HepG2 (cell line): ENCODE data around the gene SCAPER. TPM values are rescaled to one million over a fixed set of nuclear protein-coding genes. Genes with fewer than 3 reads are reported as not detected.
A peak's percentile ranks its signal among the peaks of the same experiment; 100 is the strongest.

Source experiments
- ATAC-seq: fragments of 200-7000 bp; cut with Tn5 transposase; 3 replicates; pipeline ENCODE4 v1.9.1; 2020; ENCODE audit warnings: mild to moderate bottlenecking, moderate library complexity
- BruUV-seq: library from RNA; stranded (reverse); fragments of 400-500 nt; replicated peaks from 2 replicates; lab custom pipeline; 2021; lab: Mats Ljungman, UMichigan
- CTCF ChIA-PET: fragments of 300-600 bp; formaldehyde crosslinking; extraction: SDS; loops from one replicate; lab custom pipeline; 2021; ENCODE audit warnings: low total read pairs, inconsistent platforms, low intra/inter-chr PET ratio; lab: Yijun Ruan, JAX
- POLR2A ChIA-PET: fragments of 350-600 bp; sonication (Branson Sonifier 250); formaldehyde crosslinking; loops from one replicate; lab custom pipeline; 2020; ENCODE audit warnings: antibody characterized with exemption, inconsistent platforms; lab: Yijun Ruan, JAX
- DNase-seq: peaks from one replicate; pipeline ENCODE4 v3.0.0-alpha.2; 2015; ENCODE audit warnings: low spot score
- FAIRE-seq: peaks from 3 replicates; lab custom pipeline; 2011; peaks lifted over from hg19 to GRCh38; lab: Jason Lieb, UNC
- H2AFZ ChIP-seq: one replicate; pipeline ENCODE4 v1.6.1; 2011; ENCODE audit warnings: low read length, inconsistent platforms
- H3K27ac ChIP-seq: fragments of 300-600 bp; 3 replicates; pipeline ENCODE4 v1.8.0; 2011; ENCODE audit warnings: mixed run types, mild to moderate bottlenecking, mixed read lengths, low read length, inconsistent platforms; ENCODE audit not compliant: insufficient read depth; ENCODE audit errors: extremely low read length
- H3K27me3 ChIP-seq, 2 experiments: fragments of 200-600 bp in 1 of 2; 2 replicates in 1 of 2; 3 replicates in 1 of 2; pipeline versions ENCODE4 v1.6.0 to v1.8.0; 2011; ENCODE audit warnings: low read length in 2 of 2, mild to moderate bottlenecking in 2 of 2, moderate library complexity in 2 of 2, inconsistent platforms in 1 of 2; ENCODE audit not compliant: insufficient read depth in 2 of 2, control insufficient read depth in 1 of 2
- H3K36me3 ChIP-seq, 2 experiments: fragments of 200-600 bp in 1 of 2; replicated peaks in 1 of 2; 2 replicates in 1 of 2; 3 replicates in 1 of 2; pipeline versions ENCODE4 v1.5.1 to v1.8.0; 2011; ENCODE audit warnings: low read length in 2 of 2, inconsistent platforms in 1 of 2; ENCODE audit not compliant: insufficient read depth in 2 of 2, control insufficient read depth in 1 of 2
- H3K4me1 ChIP-seq: 2 replicates; pipeline ENCODE4 v1.5.1; 2012; ENCODE audit warnings: low read length, inconsistent platforms; ENCODE audit not compliant: insufficient read depth
- H3K4me2 ChIP-seq: 2 replicates; pipeline ENCODE4 v1.6.0; 2011; ENCODE audit warnings: low read depth, low read length, inconsistent platforms
- H3K4me3 ChIP-seq, 3 experiments: fragments of 200-600 bp in 1 of 3; sonication (generic), shearing (Covaris generic) in 1 of 3; replicated peaks in 1 of 3; 2 replicates each; pipeline ENCODE4 v1.5.1; 2011 to 2016; ENCODE audit warnings: low read length in 3 of 3, inconsistent platforms in 2 of 3, low read depth in 2 of 3, mild to moderate bottlenecking in 2 of 3, control low read depth in 1 of 3, mixed read lengths in 1 of 3; ENCODE audit not compliant: insufficient read depth in 1 of 3
- H3K79me2 ChIP-seq: one replicate; pipeline ENCODE4 v1.6.1; 2011; ENCODE audit warnings: low read length, inconsistent platforms; ENCODE audit not compliant: insufficient read depth
- H3K9ac ChIP-seq: 2 replicates; pipeline ENCODE4 v1.6.0; 2011; ENCODE audit warnings: mild to moderate bottlenecking, low read depth, low read length, inconsistent platforms; ENCODE audit not compliant: insufficient read depth
- H3K9me3 ChIP-seq: 2 replicates; pipeline ENCODE4 v1.5.1; 2012; ENCODE audit warnings: mild to moderate bottlenecking, low read length
- H4K20me1 ChIP-seq: 2 replicates; pipeline ENCODE4 v1.6.0; 2011; ENCODE audit warnings: inconsistent platforms, mild to moderate bottlenecking, low read length, moderate library complexity; ENCODE audit not compliant: insufficient read depth
- AKAP8 ChIP-seq: sonication (generic); formaldehyde crosslinking; IDR thresholded peaks from 2 replicates; pipeline ENCODE4 v1.5.1; 2020; ENCODE audit warnings: mild to moderate bottlenecking, missing genetic modification reagents
- LCORL ChIP-seq, 2 experiments: fragments of 450-650 bp in 1 of 2; sonication (generic) in 1 of 2; formaldehyde crosslinking in 1 of 2; IDR thresholded peaks; 2 replicates each; pipeline versions ENCODE4 v1.5.0 to v1.6.1; 2017 to 2020; ENCODE audit warnings: antibody characterized with exemption in 1 of 2, missing genetic modification reagents in 1 of 2
- MED1 ChIP-seq: sonication (generic); formaldehyde crosslinking; IDR thresholded peaks from 2 replicates; pipeline ENCODE4 v1.4.0; 2020; ENCODE audit warnings: missing genetic modification reagents
- NCOR1 ChIP-seq: fragments of 200-600 bp; sonication (generic); IDR thresholded peaks from 2 replicates; pipeline ENCODE4 v1.7.0; 2017; ENCODE audit warnings: antibody characterized with exemption, low read length, borderline replicate concordance
- REPIN1 ChIP-seq: sonication (generic); formaldehyde crosslinking; IDR thresholded peaks from 2 replicates; pipeline ENCODE4 v1.8.0; 2022; ENCODE audit warnings: missing genetic modification reagents, low read depth, mild to moderate bottlenecking, borderline replicate concordance
- SALL1 ChIP-seq: sonication (generic); formaldehyde crosslinking; IDR thresholded peaks from 2 replicates; pipeline ENCODE4 v1.8.0; 2022; ENCODE audit warnings: mild to moderate bottlenecking, missing genetic modification reagents
- SP5 ChIP-seq: IDR thresholded peaks from 2 replicates; pipeline ENCODE4 v1.6.1; 2016; ENCODE audit warnings: low read depth, borderline replicate concordance
- XRCC5 ChIP-seq: fragments of 200-400 bp; formaldehyde crosslinking; optimal IDR thresholded peaks from 2 replicates; pipeline ENCODE3; 2017; ENCODE audit warnings: mild to moderate bottlenecking, low read length
- ZMYM3 ChIP-seq: sonication (generic); formaldehyde crosslinking; IDR thresholded peaks from 2 replicates; pipeline ENCODE4 v1.5.1; 2020; ENCODE audit warnings: mild to moderate bottlenecking, missing genetic modification reagents
- ZNF124 ChIP-seq: sonication (generic); formaldehyde crosslinking; IDR thresholded peaks from 2 replicates; pipeline ENCODE4 v1.4.0; 2020; ENCODE audit warnings: missing genetic modification reagents
- ZNF670 ChIP-seq: sonication (generic); formaldehyde crosslinking; IDR thresholded peaks from 2 replicates; pipeline ENCODE4 v1.8.0; 2022; ENCODE audit warnings: mild to moderate bottlenecking, missing genetic modification reagents, borderline replicate concordance
- ZNF678 ChIP-seq: sonication (generic); formaldehyde crosslinking; IDR thresholded peaks from 2 replicates; pipeline ENCODE4 v1.4.0; 2020; ENCODE audit warnings: mild to moderate bottlenecking, missing genetic modification reagents
- ZNF782 ChIP-seq: sonication (generic); formaldehyde crosslinking; IDR thresholded peaks from 2 replicates; pipeline ENCODE4 v1.4.0; 2020; ENCODE audit warnings: missing genetic modification reagents, mild to moderate bottlenecking, borderline replicate concordance
- WGBS: methylation state at CpG from one replicate; pipeline ENCODE4 v1.1.6; 2017; ENCODE audit warnings: low lambda C conversion rate; 5-methylcytosine and 5-hydroxymethylcytosine counted together
- in situ Hi-C: cut with HindIII; loops from 2 replicates; pipeline ENCODE4 v1.10.0; 2017; ENCODE audit warnings: low pct_unique_long_range_greater_than_20kb; ENCODE audit not compliant: extremely low pct_ligation_motif_present
- intact Hi-C: fragments of 100-400 bp; cut with micrococcal nuclease; formaldehyde crosslinking; loops from one replicate; pipeline ENCODE4 v1.10.0; 2022; ENCODE audit not compliant: unreplicated experiment
- polyA plus RNA-seq, 8 experiments: library from polyadenylated mRNA; depleted of rRNA in 3 of 8; stranded (reverse) in 7 of 8; unstranded in 1 of 8; fragments of >200 nt; fragmentation: Illumina TruSeq in 4 of 8; extraction: Trizol in 4 of 8; gene quantifications; 2 replicates each; pipeline versions ENCODE4 v1.2.1 to v1.2.3, GENCODE V29; 2011 to 2016; ENCODE audit warnings: low read depth in 4 of 8, missing spikeins in 1 of 8, mixed read lengths in 1 of 8; ENCODE audit not compliant: insufficient read depth in 1 of 8
- total RNA-seq, 5 experiments: library from RNA; depleted of rRNA; stranded (reverse); fragments of >200 nt; fragmentation: Illumina TruSeq; extraction: Trizol; gene quantifications; 2 replicates each; pipeline ENCODE4 v1.2.3, GENCODE V29; 2016; ENCODE audit warnings: low read depth in 1 of 5
- TF ChIP-seq, protein P1 (sequence below): sonication (generic); formaldehyde crosslinking; IDR thresholded peaks from 2 replicates; pipeline ENCODE4 v1.5.0; 2020; ENCODE audit warnings: missing genetic modification reagents
- TF ChIP-seq, protein P2 (sequence below): sonication (generic); formaldehyde crosslinking; IDR thresholded peaks from 2 replicates; pipeline ENCODE4 v1.4.0; 2020; ENCODE audit warnings: missing genetic modification reagents, borderline replicate concordance
- TF ChIP-seq, protein P3 (sequence below): sonication (generic); formaldehyde crosslinking; IDR thresholded peaks from 2 replicates; pipeline ENCODE4 v1.5.1; 2020; ENCODE audit warnings: mild to moderate bottlenecking, missing genetic modification reagents, borderline replicate concordance

The SCAPER gene
- total and polyA plus RNA-seq, 2 of the 13 experiments (the other 11 are each of a cell fraction or from before 2014, with no cell fraction given) = 4.3 to 10.5 TPM

DNA sequence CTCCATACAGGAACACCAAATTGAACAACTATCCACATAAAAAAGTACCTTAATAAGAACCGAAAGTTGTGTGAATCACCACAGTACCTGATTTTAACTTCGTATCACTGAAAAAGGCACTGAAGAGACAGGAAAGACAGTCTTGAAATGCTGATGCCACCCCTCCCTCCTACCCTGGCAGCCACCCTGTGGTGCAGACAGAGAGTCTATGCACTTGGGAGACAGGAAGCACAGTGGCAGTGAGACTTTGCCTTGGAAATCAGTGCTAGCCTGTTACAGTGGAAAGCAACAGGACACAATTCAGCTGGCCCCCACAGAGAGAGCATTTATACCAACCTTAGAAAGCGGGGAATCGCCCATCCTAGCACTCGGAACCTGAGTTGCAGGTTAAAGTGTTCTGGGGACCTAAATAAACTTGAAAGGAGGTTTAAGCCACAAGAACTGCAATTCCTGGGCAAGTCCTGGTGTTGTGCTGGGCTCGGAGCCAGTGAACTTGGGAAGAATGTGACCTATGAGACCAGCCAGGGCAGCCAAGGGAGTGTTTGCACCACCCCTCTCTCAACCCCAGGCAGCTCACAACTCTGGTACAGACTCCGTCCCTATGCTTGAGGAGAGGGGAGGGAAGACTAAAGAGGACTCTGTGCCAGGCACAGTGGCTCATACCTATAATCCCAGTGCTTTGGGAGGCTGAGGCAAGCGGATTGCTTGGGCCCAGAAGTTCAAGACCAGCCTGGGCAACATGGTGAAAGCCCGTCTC lies 328.4 kb downstream of the SCAPER start:
- intact Hi-C loops (no loop called here), in situ Hi-C loops (no loop called here)
- FAIRE-seq (peak; percentile 89), DNase-seq (peak; percentile 75), ATAC-seq (peak; percentile 100)
- Histone ChIP-seq H3K4me3 (no peak overlapping the region), H3K27ac (peak overlapping the region; percentile 14), H4K20me1 (no peaks in the 10 kb centered on the region), H3K9ac (no peak overlapping the region), H3K9me3 (no peaks in the 10 kb centered on the region), H2AFZ (no peak overlapping the region), H3K4me1 (peaks cover 32% of the 10 kb centered on the region), H3K79me2 (no peaks in the 10 kb centered on the region), H3K36me3 (no peaks in the 10 kb centered on the region), H3K4me2 (peak overlapping the region; percentile 41), H3K27me3 (no peaks in the 10 kb centered on the region)
- ChIA-PET CTCF (no interaction called here), POLR2A (no interaction called here)
- 55% methylated on average over 7 of the region's 9 CpGs for WGBS
- BruUV-seq = no TSS peak
- TF ChIP-seq NCOR1 (peak; percentile 28; the same call in 1 of the 2 replicates), SALL1 (CRISPR knock-in tag) (peak; percentile 78), LCORL (IDR thresholded peaks at IDR 0.05) (no peak), LCORL (CRISPR knock-in tag; IDR thresholded peaks at IDR 0.05) (peak; percentile 62; the same call in 1 of the 2 replicates), ZMYM3 (CRISPR knock-in tag) (no peak), ZNF124 (CRISPR knock-in tag) (no peak), ZNF670 (CRISPR knock-in tag) (no peak), ZNF678 (no peak), SP5 (CRISPR knock-in tag) (peak; percentile 49; the same call in 1 of the 2 replicates), ZNF782 (CRISPR knock-in tag) (no peak), MED1 (CRISPR knock-in tag) (no peak), REPIN1 (CRISPR knock-in tag) (0 out of 2 replicates have a peak, but pooled peaks have one; percentile 48), AKAP8 (CRISPR knock-in tag) (no peak), XRCC5 (no peak)
- TF ChIP-seq, protein P1, sequence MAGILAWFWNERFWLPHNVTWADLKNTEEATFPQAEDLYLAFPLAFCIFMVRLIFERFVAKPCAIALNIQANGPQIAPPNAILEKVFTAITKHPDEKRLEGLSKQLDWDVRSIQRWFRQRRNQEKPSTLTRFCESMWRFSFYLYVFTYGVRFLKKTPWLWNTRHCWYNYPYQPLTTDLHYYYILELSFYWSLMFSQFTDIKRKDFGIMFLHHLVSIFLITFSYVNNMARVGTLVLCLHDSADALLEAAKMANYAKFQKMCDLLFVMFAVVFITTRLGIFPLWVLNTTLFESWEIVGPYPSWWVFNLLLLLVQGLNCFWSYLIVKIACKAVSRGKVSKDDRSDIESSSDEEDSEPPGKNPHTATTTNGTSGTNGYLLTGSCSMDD (CRISPR knock-in tag) = no peak
- TF ChIP-seq, protein P2, sequence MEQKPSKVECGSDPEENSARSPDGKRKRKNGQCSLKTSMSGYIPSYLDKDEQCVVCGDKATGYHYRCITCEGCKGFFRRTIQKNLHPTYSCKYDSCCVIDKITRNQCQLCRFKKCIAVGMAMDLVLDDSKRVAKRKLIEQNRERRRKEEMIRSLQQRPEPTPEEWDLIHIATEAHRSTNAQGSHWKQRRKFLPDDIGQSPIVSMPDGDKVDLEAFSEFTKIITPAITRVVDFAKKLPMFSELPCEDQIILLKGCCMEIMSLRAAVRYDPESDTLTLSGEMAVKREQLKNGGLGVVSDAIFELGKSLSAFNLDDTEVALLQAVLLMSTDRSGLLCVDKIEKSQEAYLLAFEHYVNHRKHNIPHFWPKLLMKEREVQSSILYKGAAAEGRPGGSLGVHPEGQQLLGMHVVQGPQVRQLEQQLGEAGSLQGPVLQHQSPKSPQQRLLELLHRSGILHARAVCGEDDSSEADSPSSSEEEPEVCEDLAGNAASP (CRISPR knock-in tag) = 0 out of 2 replicates have a peak, but pooled peaks have one; percentile 8
- TF ChIP-seq, protein P3, sequence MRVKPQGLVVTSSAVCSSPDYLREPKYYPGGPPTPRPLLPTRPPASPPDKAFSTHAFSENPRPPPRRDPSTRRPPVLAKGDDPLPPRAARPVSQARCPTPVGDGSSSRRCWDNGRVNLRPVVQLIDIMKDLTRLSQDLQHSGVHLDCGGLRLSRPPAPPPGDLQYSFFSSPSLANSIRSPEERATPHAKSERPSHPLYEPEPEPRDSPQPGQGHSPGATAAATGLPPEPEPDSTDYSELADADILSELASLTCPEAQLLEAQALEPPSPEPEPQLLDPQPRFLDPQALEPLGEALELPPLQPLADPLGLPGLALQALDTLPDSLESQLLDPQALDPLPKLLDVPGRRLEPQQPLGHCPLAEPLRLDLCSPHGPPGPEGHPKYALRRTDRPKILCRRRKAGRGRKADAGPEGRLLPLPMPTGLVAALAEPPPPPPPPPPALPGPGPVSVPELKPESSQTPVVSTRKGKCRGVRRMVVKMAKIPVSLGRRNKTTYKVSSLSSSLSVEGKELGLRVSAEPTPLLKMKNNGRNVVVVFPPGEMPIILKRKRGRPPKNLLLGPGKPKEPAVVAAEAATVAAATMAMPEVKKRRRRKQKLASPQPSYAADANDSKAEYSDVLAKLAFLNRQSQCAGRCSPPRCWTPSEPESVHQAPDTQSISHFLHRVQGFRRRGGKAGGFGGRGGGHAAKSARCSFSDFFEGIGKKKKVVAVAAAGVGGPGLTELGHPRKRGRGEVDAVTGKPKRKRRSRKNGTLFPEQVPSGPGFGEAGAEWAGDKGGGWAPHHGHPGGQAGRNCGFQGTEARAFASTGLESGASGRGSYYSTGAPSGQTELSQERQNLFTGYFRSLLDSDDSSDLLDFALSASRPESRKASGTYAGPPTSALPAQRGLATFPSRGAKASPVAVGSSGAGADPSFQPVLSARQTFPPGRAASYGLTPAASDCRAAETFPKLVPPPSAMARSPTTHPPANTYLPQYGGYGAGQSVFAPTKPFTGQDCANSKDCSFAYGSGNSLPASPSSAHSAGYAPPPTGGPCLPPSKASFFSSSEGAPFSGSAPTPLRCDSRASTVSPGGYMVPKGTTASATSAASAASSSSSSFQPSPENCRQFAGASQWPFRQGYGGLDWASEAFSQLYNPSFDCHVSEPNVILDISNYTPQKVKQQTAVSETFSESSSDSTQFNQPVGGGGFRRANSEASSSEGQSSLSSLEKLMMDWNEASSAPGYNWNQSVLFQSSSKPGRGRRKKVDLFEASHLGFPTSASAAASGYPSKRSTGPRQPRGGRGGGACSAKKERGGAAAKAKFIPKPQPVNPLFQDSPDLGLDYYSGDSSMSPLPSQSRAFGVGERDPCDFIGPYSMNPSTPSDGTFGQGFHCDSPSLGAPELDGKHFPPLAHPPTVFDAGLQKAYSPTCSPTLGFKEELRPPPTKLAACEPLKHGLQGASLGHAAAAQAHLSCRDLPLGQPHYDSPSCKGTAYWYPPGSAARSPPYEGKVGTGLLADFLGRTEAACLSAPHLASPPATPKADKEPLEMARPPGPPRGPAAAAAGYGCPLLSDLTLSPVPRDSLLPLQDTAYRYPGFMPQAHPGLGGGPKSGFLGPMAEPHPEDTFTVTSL = 0 out of 2 replicates have a peak, but pooled peaks have one; percentile 14
